GM10248 (cell line): ENCODE results near the gene HMCN1.

ENCODE experiments used
- CTCF ChIA-PET: fragments of 300-600 bp; sonication (Branson Sonifier 250); formaldehyde crosslinking; extraction: SDS; loops from one replicate; lab custom pipeline; 2021; ENCODE audit warnings: antibody characterized with exemption; lab: Yijun Ruan, JAX
- POLR2A ChIA-PET: fragments of 350-650 bp; sonication (Branson Sonifier 250); formaldehyde crosslinking; extraction: SDS; loops from one replicate; lab custom pipeline; 2020; ENCODE audit warnings: antibody characterized with exemption; lab: Yijun Ruan, JAX
- DNase-seq: peaks from one replicate; pipeline ENCODE4 v3.0.0; 2012; ENCODE audit errors: extremely low spot score
- TF ChIP-seq, protein P1 (sequence below): IDR thresholded peaks from 2 replicates; pipeline ENCODE4 v1.5.1; 2012; ENCODE audit warnings: mild to moderate bottlenecking, low read depth; ENCODE audit errors: extremely low read depth, missing control alignments, control extremely low read depth

HMCN1 gene

DNA sequence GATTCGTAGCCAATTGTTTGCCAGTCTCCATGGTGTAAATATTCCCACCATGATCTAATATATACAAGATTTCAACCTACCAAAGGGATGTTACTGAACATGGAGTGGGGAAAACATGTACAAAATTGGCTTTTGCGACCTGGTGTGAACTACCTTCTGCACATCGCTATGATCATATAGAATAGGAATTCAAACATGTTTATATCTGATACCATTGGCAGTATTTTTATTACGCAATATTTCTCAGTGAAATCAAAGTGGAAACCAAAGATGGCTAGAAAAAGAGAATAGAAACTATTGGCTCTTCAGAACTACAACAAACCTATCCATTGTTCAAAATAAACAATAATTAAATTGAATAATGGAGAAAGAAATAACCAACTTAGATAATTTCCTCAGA lies 355.7 kb downstream of the HMCN1 start:
- POLR2A ChIA-PET: no interaction called here
- CTCF ChIA-PET: no interaction called here
- TF ChIP-seq, protein P1, sequence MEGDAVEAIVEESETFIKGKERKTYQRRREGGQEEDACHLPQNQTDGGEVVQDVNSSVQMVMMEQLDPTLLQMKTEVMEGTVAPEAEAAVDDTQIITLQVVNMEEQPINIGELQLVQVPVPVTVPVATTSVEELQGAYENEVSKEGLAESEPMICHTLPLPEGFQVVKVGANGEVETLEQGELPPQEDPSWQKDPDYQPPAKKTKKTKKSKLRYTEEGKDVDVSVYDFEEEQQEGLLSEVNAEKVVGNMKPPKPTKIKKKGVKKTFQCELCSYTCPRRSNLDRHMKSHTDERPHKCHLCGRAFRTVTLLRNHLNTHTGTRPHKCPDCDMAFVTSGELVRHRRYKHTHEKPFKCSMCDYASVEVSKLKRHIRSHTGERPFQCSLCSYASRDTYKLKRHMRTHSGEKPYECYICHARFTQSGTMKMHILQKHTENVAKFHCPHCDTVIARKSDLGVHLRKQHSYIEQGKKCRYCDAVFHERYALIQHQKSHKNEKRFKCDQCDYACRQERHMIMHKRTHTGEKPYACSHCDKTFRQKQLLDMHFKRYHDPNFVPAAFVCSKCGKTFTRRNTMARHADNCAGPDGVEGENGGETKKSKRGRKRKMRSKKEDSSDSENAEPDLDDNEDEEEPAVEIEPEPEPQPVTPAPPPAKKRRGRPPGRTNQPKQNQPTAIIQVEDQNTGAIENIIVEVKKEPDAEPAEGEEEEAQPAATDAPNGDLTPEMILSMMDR: no peak
- DNase-seq: no peak

DNA sequence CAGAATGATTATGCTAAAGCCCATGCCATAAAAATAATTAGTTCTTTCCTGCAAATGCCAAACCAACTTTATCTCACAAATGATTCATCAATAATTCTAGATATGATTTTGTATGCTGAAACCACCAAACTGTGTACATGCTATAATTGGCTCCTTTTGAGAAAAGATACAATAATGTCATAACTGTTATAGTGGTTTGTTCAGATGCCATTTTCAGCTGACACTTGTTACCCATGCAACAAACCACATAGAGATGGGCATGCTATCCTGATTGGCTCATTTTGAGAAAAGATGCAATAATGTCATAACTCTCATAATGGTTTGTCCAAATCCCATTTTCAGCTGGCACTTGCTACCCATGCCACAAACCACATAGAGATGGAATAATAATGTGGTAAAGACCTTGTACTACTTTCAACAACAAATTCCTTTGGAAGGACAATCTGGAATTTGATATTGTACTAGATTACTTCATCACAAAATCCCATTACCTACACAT lies 357.1 kb downstream of the HMCN1 start:
- DNase-seq: no peak
- POLR2A ChIA-PET: no interaction called here
- TF ChIP-seq, protein P1: no peak
- CTCF ChIA-PET: interaction anchor here (1.8 kb wide), 1 partner anchor 18 kb away, joined by 5 read pairs; no protein-coding TSS in a partner anchor

DNA sequence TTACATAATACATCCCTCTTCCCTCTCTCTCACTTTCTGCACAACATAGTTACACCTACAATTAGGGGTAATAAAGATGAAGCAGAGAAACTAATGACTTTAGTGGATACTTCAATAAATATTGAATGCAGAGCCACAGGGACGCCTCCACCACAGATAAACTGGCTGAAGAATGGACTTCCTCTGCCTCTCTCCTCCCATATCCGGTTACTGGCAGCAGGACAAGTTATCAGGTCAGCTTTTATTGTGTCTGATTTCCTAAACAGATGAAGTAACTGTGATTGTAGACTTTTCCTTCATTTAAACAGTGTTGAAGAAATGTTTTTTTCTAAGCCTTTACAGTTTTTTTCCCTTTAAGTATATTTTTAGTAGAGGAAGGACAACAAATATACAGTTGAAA lies 359.2 kb downstream of the HMCN1 start:
- ChIA-PET POLR2A (no interaction called here), CTCF (interaction anchor here (0.9 kb wide), 1 partner anchor 20 kb away, joined by 3 read pairs; no protein-coding TSS in a partner anchor)
- TF ChIP-seq, protein P1: no peak
- DNase-seq: no peak

DNA sequence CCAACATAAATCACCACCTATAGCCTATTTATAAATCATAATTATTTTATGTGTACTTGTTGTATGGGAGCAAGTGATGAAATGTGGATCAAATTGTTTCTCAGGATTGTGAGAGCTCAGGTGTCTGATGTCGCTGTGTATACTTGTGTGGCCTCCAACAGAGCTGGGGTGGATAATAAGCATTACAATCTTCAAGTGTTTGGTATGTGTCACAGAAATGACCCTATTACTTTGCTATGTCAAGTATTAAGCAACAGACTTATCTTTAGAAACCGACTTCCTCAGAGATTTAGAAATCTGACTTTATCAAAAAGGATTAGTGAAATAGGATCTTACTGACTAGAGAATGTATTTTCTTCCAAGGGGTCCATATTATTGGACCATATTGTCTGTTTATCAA lies 360.0 kb downstream of the HMCN1 start:
- TF ChIP-seq, protein P1: no peak
- CTCF ChIA-PET: interaction anchor here (0.9 kb wide), 1 partner anchor 20 kb away, joined by 3 read pairs; no protein-coding TSS in a partner anchor

DNA sequence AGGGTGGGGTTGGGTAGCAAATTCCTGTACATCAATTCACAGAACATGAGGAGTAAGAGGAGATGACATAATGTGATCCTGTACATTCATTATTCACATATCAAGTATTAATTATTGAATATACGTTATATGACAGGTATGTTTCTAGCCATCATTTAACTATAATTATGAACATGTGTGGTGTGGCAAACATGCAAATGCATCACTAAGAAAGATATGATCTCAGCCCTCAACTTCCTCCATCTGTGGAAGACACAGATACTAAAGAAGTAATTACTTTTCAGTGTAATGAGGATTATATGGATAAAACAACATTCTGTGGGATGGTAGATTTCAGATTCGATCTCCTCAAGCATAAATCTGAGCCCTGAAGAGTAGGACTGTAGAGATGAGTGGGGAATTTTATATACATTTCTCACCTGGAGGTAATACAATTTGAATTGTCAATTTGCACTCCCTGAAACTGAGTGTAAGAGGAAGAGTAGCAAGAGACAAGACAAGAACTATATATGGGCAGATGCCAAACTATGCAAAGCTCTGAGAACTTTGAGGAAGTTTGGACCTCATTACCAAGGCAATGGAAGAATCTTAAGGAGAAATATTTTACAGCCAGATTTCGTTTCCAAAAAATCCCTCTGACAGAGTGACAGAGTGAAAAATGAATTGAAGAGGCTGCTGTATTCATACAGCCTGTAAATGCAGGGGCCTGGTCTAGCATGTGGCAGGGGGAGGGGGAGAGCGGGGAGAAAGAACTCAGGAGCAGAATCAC lies 365.3 kb downstream of the HMCN1 start:
- TF ChIP-seq, protein P1: no peak
- no peak for DNase-seq
- POLR2A ChIA-PET: no interaction called here
- CTCF ChIA-PET: no interaction called here

More for the DNA sequence above, 360.0 kb downstream of the HMCN1 start:
- POLR2A ChIA-PET: no interaction called here
- DNase-seq: no peak

DNA sequence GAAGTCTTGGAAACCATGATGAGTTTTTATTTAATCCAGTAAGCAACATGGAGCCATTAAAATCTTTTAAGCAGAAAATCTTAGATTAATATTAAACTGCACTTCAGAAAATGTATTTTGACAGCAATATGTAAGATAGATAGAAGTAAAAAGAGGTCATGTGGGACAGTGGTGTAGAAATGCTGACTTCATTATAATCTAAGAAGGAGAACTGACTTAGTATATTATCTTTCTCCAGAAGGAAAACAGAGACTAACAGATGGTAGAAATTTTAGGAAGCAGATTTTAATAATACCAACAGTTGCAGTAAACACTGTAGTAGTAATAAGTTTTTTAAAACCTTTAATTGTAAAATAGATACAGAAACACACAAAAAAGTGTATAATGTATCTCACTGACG lies 367.9 kb downstream of the HMCN1 start:
- TF ChIP-seq, protein P1: no peak
- ChIA-PET POLR2A (no interaction called here), CTCF (interaction anchor here (0.9 kb wide), 1 partner anchor 17 kb away, joined by 3 read pairs; no protein-coding TSS in a partner anchor)
- DNase-seq: no peak
